Measurements from ENCODE around the gene NBPF1.
"Not testable (repeated sequence)": the region's sequence is repeated elsewhere in the genome, so short reads cannot be mapped to it uniquely, and the experiment has no call there.

Gene NBPF1

GRCh38 chr1:16631248-16632043 lies 18.1 kb upstream of the NBPF1 start:
- peak; percentile 85 for DNase-seq (ENCODE audit: low spot score)
- H3K4me3 ChIP-seq: no peak overlapping the region
- no peak overlapping the region for H3K27ac ChIP-seq
- TF ChIP-seq CTCF (IDR thresholded peaks at IDR 0.05): no peak

GRCh38 chr1:16630661-16631247 lies 17.4 kb upstream of the NBPF1 start:
- Histone ChIP-seq H3K4me3 (no peak overlapping the region), H3K27ac (no peak overlapping the region)
- TF ChIP-seq CTCF (IDR thresholded peaks at IDR 0.05): no peak
- DNase-seq (ENCODE audit: low spot score): peak; percentile 81

- not testable (repeated sequence) for H3K4me3 ChIP-seq, H3K27ac ChIP-seq
- DNase-seq (ENCODE audit: low spot score): peak; percentile 82
These were observed 16.7 kb upstream of the NBPF1 start for GRCh38 chr1:16629916-16630530.

- no peak overlapping the region for H3K4me3 ChIP-seq
- peak; percentile 85 for DNase-seq (ENCODE audit: low spot score)
- TF ChIP-seq CTCF (IDR thresholded peaks at IDR 0.05): no peak
- H3K27ac ChIP-seq: no peak overlapping the region
These were observed 15.2 kb upstream of the NBPF1 start for GRCh38 chr1:16628361-16629111.

GRCh38 chr1:16626409-16626983 lies 13.1 kb upstream of the NBPF1 start:
- H3K27ac ChIP-seq; DNase-seq (ENCODE audit: low spot score); H3K4me3 ChIP-seq: not testable (repeated sequence)

GRCh38 chr1:16625497-16626408 lies 12.4 kb upstream of the NBPF1 start:
- Histone ChIP-seq H3K27ac (no peak overlapping the region), H3K4me3 (no peak overlapping the region)
- no peak for TF ChIP-seq CTCF (IDR thresholded peaks at IDR 0.05)
- DNase-seq (ENCODE audit: low spot score): peak; percentile 89

GRCh38 chr1:16623812-16624719 lies 10.7 kb upstream of the NBPF1 start:
- not testable (repeated sequence) for H3K4me3 ChIP-seq, H3K27ac ChIP-seq
- DNase-seq (ENCODE audit: low spot score): peak; percentile 88

GRCh38 chr1:16623337-16623736 lies 10.0 kb upstream of the NBPF1 start:
- peak; percentile 82 for DNase-seq (ENCODE audit: low spot score)

GRCh38 chr1:16621681-16622315 lies 8.4 kb upstream of the NBPF1 start:
- peak; percentile 82 for DNase-seq (ENCODE audit: low spot score)
- not testable (repeated sequence) for H3K27ac ChIP-seq

More at GRCh38 chr1:16623337-16623736, 10.0 kb upstream of the NBPF1 start:
- H3K4me3 ChIP-seq, H3K27ac ChIP-seq: not testable (repeated sequence)

More at GRCh38 chr1:16621681-16622315, 8.4 kb upstream of the NBPF1 start:
- not testable (repeated sequence) for H3K4me3 ChIP-seq

Measured in coronary artery (tissue), 2 donors.